Measurements from ENCODE around the gene SPON1.

The SPON1 gene

GRCh38 chr11:14290422-14290821, 327.9 kb downstream of the SPON1 start:
- Histone ChIP-seq H3K27me3 (ENCODE audit: insufficient read depth, low read length, poor library complexity, severe bottlenecking) (peaks cover 13% of the 10 kb centered on the region), H3K9ac (ENCODE audit: low read depth, low read length, poor library complexity, severe bottlenecking) (no peak overlapping the region), H3K9me3 (ENCODE audit: insufficient read depth, low read depth, low read length) (no peaks in the 10 kb centered on the region), H3K9me2 (replicated peaks; ENCODE audit: low read depth, low read length) (no peaks in the 10 kb centered on the region), H2AFZ (ENCODE audit: low read length) (no peak overlapping the region), H3K36me3 (ENCODE audit: insufficient read depth, low read length) (no peaks in the 10 kb centered on the region), H3F3A (ENCODE audit: low read depth) (no peaks in the 10 kb centered on the region), H3K4me2 (ENCODE audit: low read depth, low read length, poor library complexity, severe bottlenecking) (no peak overlapping the region), H3K4me3 (ENCODE audit: low read length, poor library complexity, severe bottlenecking) (no peak overlapping the region), H3K4me1 (ENCODE audit: insufficient read depth, low read length, poor library complexity, severe bottlenecking) (no peaks in the 10 kb centered on the region), H3K79me2 (ENCODE audit: insufficient read depth, low read length) (no peaks in the 10 kb centered on the region), H4K20me1 (ENCODE audit: insufficient read depth, low read length, poor library complexity, severe bottlenecking) (no peaks in the 10 kb centered on the region)
- no peak for TF ChIP-seq CTCF (conservative IDR thresholded peaks at IDR 0.05; ENCODE audit: low read length)
- no peak for TF ChIP-seq EZH2phosphoT487 (IDR thresholded peaks at IDR 0.05; ENCODE audit: borderline replicate concordance)

GRCh38 chr11:14299921-14300320, 337.4 kb downstream of the SPON1 start:
- Histone ChIP-seq H3F3A (ENCODE audit: low read depth) (no peaks in the 10 kb centered on the region), H3K36me3 (ENCODE audit: insufficient read depth, low read length) (no peaks in the 10 kb centered on the region), H4K20me1 (ENCODE audit: insufficient read depth, low read length, poor library complexity, severe bottlenecking) (no peaks in the 10 kb centered on the region), H3K9me2 (replicated peaks; ENCODE audit: low read depth, low read length) (no peaks in the 10 kb centered on the region), H3K9ac (ENCODE audit: low read depth, low read length, poor library complexity, severe bottlenecking) (no peak overlapping the region), H3K4me1 (ENCODE audit: insufficient read depth, low read length, poor library complexity, severe bottlenecking) (no peaks in the 10 kb centered on the region), H3K79me2 (ENCODE audit: insufficient read depth, low read length) (no peaks in the 10 kb centered on the region), H2AFZ (ENCODE audit: low read length) (no peak overlapping the region), H3K9me3 (ENCODE audit: insufficient read depth, low read depth, low read length) (no peaks in the 10 kb centered on the region), H3K27me3 (ENCODE audit: insufficient read depth, low read length, poor library complexity, severe bottlenecking) (no peaks in the 10 kb centered on the region), H3K4me2 (ENCODE audit: low read depth, low read length, poor library complexity, severe bottlenecking) (no peak overlapping the region), H3K4me3 (ENCODE audit: low read length, poor library complexity, severe bottlenecking) (no peak overlapping the region)
- TF ChIP-seq EZH2phosphoT487 (IDR thresholded peaks at IDR 0.05; ENCODE audit: borderline replicate concordance) (no peak), CTCF (conservative IDR thresholded peaks at IDR 0.05; ENCODE audit: low read length) (no peak)

GRCh38 chr11:14300661-14301304, 338.3 kb downstream of the SPON1 start:
- no peaks in the 10 kb centered on the region for H3K36me3 ChIP-seq (ENCODE audit: insufficient read depth, low read length)
- no peaks in the 10 kb centered on the region for H3K9me2 ChIP-seq (replicated peaks; ENCODE audit: low read depth, low read length)
- H4K20me1 ChIP-seq (ENCODE audit: insufficient read depth, low read length, poor library complexity, severe bottlenecking), result no peaks in the 10 kb centered on the region
- no peaks in the 10 kb centered on the region for H3K4me1 ChIP-seq (ENCODE audit: insufficient read depth, low read length, poor library complexity, severe bottlenecking)
- no peaks in the 10 kb centered on the region for H3K79me2 ChIP-seq (ENCODE audit: insufficient read depth, low read length)
- no peak overlapping the region for H2AFZ ChIP-seq (ENCODE audit: low read length)
- no peaks in the 10 kb centered on the region for H3K27me3 ChIP-seq (ENCODE audit: insufficient read depth, low read length, poor library complexity, severe bottlenecking)
- no peaks in the 10 kb centered on the region for H3K9me3 ChIP-seq (ENCODE audit: insufficient read depth, low read depth, low read length)
- H3K4me3 ChIP-seq (ENCODE audit: low read length, poor library complexity, severe bottlenecking), result no peak overlapping the region
- no peak overlapping the region for H3K4me2 ChIP-seq (ENCODE audit: low read depth, low read length, poor library complexity, severe bottlenecking)
- no peaks in the 10 kb centered on the region for H3F3A ChIP-seq (ENCODE audit: low read depth)
- no peak overlapping the region for H3K9ac ChIP-seq (ENCODE audit: low read depth, low read length, poor library complexity, severe bottlenecking)
- peak; percentile 95 for TF ChIP-seq CTCF (conservative IDR thresholded peaks at IDR 0.05; ENCODE audit: low read length)
- TF ChIP-seq EZH2phosphoT487 (IDR thresholded peaks at IDR 0.05; ENCODE audit: borderline replicate concordance), result no peak

Measured in Loucy (cell line).